GM19372 (cell line): ENCODE data around the gene PLA2G4C.

ENCODE experiments used
- ATAC-seq: cut with Tn5 transposase; IDR thresholded peaks from one replicate; pipeline ENCODE4 v1.9.1; 2021; ENCODE audit warnings: mild to moderate bottlenecking, low read depth, moderate library complexity; ENCODE audit not compliant: unreplicated experiment

Gene PLA2G4C

GRCh38 chr19:48000846-48001245, 109.8 kb downstream of the PLA2G4C start:
- ATAC-seq, result no peak

GRCh38 chr19:47998800-47999199, 111.8 kb downstream of the PLA2G4C start:
- ATAC-seq, result no peak
